B cell (primary cell): ENCODE measurements around the gene E2F3. TPM values are rescaled to one million over a fixed set of nuclear protein-coding genes. Genes with fewer than 3 reads are reported as not detected.

ENCODE experiments used
- ATAC-seq: fragments of 200-7000 bp; cut with Tn5 transposase; one replicate; pipeline ENCODE4 v1.10.0; 2021; ENCODE audit warnings: low read depth, mild to moderate bottlenecking, moderate number of reproducible peaks, moderate library complexity
- CTCF ChIA-PET: fragments of 350-600 bp; sonication (Branson Sonifier 250); formaldehyde crosslinking; loops from one replicate; lab custom pipeline; 2021; ENCODE audit warnings: antibody characterized with exemption, inconsistent platforms; lab: Charles Lee
- POLR2A ChIA-PET: fragments of 350-600 bp; sonication (Branson Sonifier 250); formaldehyde crosslinking; loops from one replicate; lab custom pipeline; 2021; ENCODE audit warnings: antibody characterized with exemption; lab: Charles Lee
- DNase-seq: peaks from one replicate; pipeline ENCODE4 v3.0.0; 2013
- H2AFZ ChIP-seq: 2 replicates; pipeline ENCODE4 v1.6.1; 2012; ENCODE audit warnings: mild to moderate bottlenecking, low read depth, low read length; ENCODE audit not compliant: insufficient read depth, poor library complexity, severe bottlenecking
- H3K27ac ChIP-seq, 2 donors: 1 replicate in 1 of 2; 2 replicates in 1 of 2; pipeline ENCODE4 v1.5.1; 2012 to 2013; ENCODE audit warnings: low read length in 2 of 2, mild to moderate bottlenecking in 2 of 2, moderate library complexity in 1 of 2
- H3K27me3 ChIP-seq, 4 experiments: fragments of 200-600 bp in 1 of 4; sonication (generic) in 1 of 4; replicated peaks in 1 of 4; 1 replicate in 2 of 4; 2 replicates in 2 of 4; pipeline versions ENCODE4 v1.6.1 to v1.7.0; 2013 to 2016; ENCODE audit warnings: low read length in 3 of 4, mild to moderate bottlenecking in 2 of 4, mixed read lengths in 1 of 4, moderate library complexity in 1 of 4; ENCODE audit not compliant: insufficient read depth in 4 of 4, control insufficient read depth in 3 of 4; ENCODE audit errors: control extremely low read depth in 1 of 4
- H3K36me3 ChIP-seq, 2 experiments: replicated peaks in 1 of 2; 1 replicate in 1 of 2; 2 replicates in 1 of 2; pipeline versions ENCODE4 v1.6.1 to v1.7.1; 2013; ENCODE audit warnings: low read length in 1 of 2; ENCODE audit not compliant: insufficient read depth in 2 of 2, control insufficient read depth in 1 of 2; ENCODE audit errors: control extremely low read depth in 1 of 2, extremely low read depth in 1 of 2
- H3K4me1 ChIP-seq, 2 donors: fragments of 200-600 bp in 1 of 2; sonication (generic) in 1 of 2; 1 replicate in 1 of 2; 2 replicates in 1 of 2; pipeline versions ENCODE4 v1.5.1 to v1.6.1; 2013 to 2017; ENCODE audit warnings: low read length in 2 of 2; ENCODE audit not compliant: control insufficient read depth in 2 of 2, insufficient read depth in 2 of 2
- H3K4me2 ChIP-seq: replicated peaks from 2 replicates; pipeline ENCODE3; 2012; ENCODE audit warnings: mild to moderate bottlenecking, low read depth, low read length; ENCODE audit not compliant: poor library complexity, severe bottlenecking
- H3K4me3 ChIP-seq, 5 experiments: fragments of 200-600 bp in 1 of 5; sonication (generic) in 1 of 5; 1 replicate in 3 of 5; 2 replicates in 2 of 5; pipeline versions ENCODE4 v1.5.1 to v1.7.0; 2011 to 2016; ENCODE audit warnings: low read length in 4 of 5, mild to moderate bottlenecking in 4 of 5, low read depth in 2 of 5, control low read depth in 1 of 5, moderate library complexity in 1 of 5; ENCODE audit not compliant: insufficient read depth in 1 of 5; ENCODE audit errors: control extremely low read depth in 1 of 5, extremely low read depth in 1 of 5
- H3K79me2 ChIP-seq: fragments of 200-600 bp; sonication (generic); one replicate; pipeline ENCODE4 v1.6.0; 2016; ENCODE audit warnings: low read length; ENCODE audit not compliant: control insufficient read depth, insufficient read depth
- H3K9ac ChIP-seq: fragments of 200-600 bp; sonication (generic); 2 replicates; pipeline ENCODE4 v1.6.1; 2017; ENCODE audit warnings: mild to moderate bottlenecking, low read length, moderate library complexity
- H3K9me3 ChIP-seq, 3 donors: one replicate each; pipeline versions ENCODE4 v1.6.1 to v1.7.1; 2013; ENCODE audit warnings: low read length in 2 of 3; ENCODE audit not compliant: control insufficient read depth in 2 of 3, insufficient read depth in 1 of 3; ENCODE audit errors: control extremely low read depth in 1 of 3
- H4K20me1 ChIP-seq: 2 replicates; pipeline ENCODE4 v1.6.0; 2012; ENCODE audit warnings: mild to moderate bottlenecking, low read length; ENCODE audit not compliant: insufficient read depth, control insufficient read depth, poor library complexity, severe bottlenecking
- H3K27ac Mint-ChIP-seq: one replicate; pipeline ENCODE4 v1.8.0; 2021; ENCODE audit warnings: mixed read lengths
- H3K27me3 Mint-ChIP-seq: one replicate; pipeline ENCODE4 v1.8.0; 2021; ENCODE audit warnings: mixed read lengths
- H3K4me1 Mint-ChIP-seq: one replicate; pipeline ENCODE4 v1.8.0; 2021; ENCODE audit warnings: mixed read lengths
- H3K4me3 Mint-ChIP-seq: one replicate; pipeline ENCODE4 v1.8.0; 2021; ENCODE audit warnings: mixed read lengths
- H3K9me3 Mint-ChIP-seq: one replicate; pipeline ENCODE4 v1.8.0; 2022; ENCODE audit warnings: mixed read lengths; ENCODE audit not compliant: insufficient read depth
- EZH2 ChIP-seq: IDR thresholded peaks from 2 replicates; pipeline ENCODE4 v1.6.1; 2012; ENCODE audit warnings: borderline replicate concordance, low read depth, mild to moderate bottlenecking, moderate library complexity, low read length; ENCODE audit not compliant: insufficient read depth, poor library complexity, severe bottlenecking
- WGBS: methylation state at CpG from one replicate; pipeline ENCODE4 v1.1.5; 2013; ENCODE audit warnings: missing lambda C conversion rate; ENCODE audit not compliant: insufficient coverage; 5-methylcytosine and 5-hydroxymethylcytosine counted together
- intact Hi-C: fragments of 100-400 bp; cut with micrococcal nuclease; formaldehyde crosslinking; loops from one replicate; pipeline ENCODE4 v1.10.0; 2022
- polyA plus RNA-seq: library from polyadenylated mRNA; depleted of rRNA; stranded (reverse); fragments of >200 nt; gene quantifications from 2 replicates; pipeline ENCODE4 v1.2.3, GENCODE V29; 2012
- total RNA-seq, 2 donors: library from RNA; stranded (reverse); fragments of 120-200 nt in 1 of 2; gene quantifications; 1 replicate in 1 of 2; 2 replicates in 1 of 2; pipeline versions ENCODE4 v1.2.3 to v1.2.4, GENCODE V29; 2013 to 2022
- TF ChIP-seq, protein P1 (sequence below): fragments of 200-600 bp; IDR thresholded peaks from one replicate; pipeline ENCODE4 v1.8.0; 2022; ENCODE audit warnings: antibody characterized with exemption, mild to moderate bottlenecking

The E2F3 gene
- total and polyA plus RNA-seq, 2 donors (not counting 1 experiment from before 2014, with no cell fraction given): 2.2 to 8.3 TPM

DNA sequence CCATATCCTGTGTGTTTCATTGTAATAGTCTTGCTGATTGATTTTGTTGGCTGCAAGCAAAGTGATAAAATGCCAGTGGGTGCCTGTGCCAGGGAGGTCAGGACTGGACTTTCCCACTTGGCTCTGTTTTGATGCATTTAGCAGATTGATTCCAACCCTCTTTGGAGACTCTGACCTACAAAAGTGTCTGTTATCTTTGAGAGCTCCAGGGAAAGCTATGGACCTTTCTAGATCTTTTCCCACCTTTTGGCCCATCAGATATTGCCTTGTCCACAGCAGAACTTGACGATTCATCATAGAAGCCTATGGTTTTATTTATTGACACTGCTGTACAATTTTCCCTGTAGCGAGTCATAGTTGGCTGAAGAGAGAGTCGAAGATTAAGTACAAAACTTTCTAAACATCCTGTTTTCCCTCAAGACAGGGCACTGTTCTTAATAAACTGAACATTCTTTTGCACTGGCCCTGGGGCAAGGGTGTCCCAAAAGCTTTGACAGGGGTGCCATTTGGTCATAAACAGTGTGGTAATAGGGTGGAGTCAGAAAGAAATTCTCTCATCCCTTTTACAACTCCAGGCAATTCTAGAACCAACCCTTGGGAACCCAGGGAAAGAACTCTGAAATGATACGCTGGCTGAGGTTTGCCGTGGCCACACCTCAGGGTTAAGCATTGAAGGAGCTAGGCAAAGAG, 53.7 kb downstream of the E2F3 start:
- intact Hi-C loops: no loop called here

More for the DNA sequence above, 53.7 kb downstream of the E2F3 start:
- WGBS: no CpG with 5 or more reads among the region's 5 CpGs
- H2AFZ ChIP-seq: no peak overlapping the region
- Mint-ChIP-seq H3K4me1 (peaks cover 7% of the 10 kb centered on the region), H3K4me3 (no peak overlapping the region), H3K9me3 (no peaks in the 10 kb centered on the region), H3K27me3 (no peaks in the 10 kb centered on the region), H3K27ac (no peak overlapping the region)
- no peaks in the 10 kb centered on the region for H3K4me1 ChIP-seq
- ATAC-seq (no peak), DNase-seq (no peak)
- H3K4me2 ChIP-seq: no peak overlapping the region
- H3K27me3 ChIP-seq: no peaks in the 10 kb centered on the region
- peaks cover 54% of the 10 kb centered on the region for H3K79me2 ChIP-seq
- H3K9ac ChIP-seq: no peak overlapping the region
- CTCF ChIA-PET: no interaction called here
- no peak overlapping the region for H3K4me3 ChIP-seq
- no peak for TF ChIP-seq EZH2
- TF ChIP-seq, protein P1, sequence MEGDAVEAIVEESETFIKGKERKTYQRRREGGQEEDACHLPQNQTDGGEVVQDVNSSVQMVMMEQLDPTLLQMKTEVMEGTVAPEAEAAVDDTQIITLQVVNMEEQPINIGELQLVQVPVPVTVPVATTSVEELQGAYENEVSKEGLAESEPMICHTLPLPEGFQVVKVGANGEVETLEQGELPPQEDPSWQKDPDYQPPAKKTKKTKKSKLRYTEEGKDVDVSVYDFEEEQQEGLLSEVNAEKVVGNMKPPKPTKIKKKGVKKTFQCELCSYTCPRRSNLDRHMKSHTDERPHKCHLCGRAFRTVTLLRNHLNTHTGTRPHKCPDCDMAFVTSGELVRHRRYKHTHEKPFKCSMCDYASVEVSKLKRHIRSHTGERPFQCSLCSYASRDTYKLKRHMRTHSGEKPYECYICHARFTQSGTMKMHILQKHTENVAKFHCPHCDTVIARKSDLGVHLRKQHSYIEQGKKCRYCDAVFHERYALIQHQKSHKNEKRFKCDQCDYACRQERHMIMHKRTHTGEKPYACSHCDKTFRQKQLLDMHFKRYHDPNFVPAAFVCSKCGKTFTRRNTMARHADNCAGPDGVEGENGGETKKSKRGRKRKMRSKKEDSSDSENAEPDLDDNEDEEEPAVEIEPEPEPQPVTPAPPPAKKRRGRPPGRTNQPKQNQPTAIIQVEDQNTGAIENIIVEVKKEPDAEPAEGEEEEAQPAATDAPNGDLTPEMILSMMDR: no peak
- POLR2A ChIA-PET: no interaction called here
- H3K9me3 ChIP-seq: no peaks in the 10 kb centered on the region
- H4K20me1 ChIP-seq: no peaks in the 10 kb centered on the region
- no peak overlapping the region for H3K27ac ChIP-seq
- no peaks in the 10 kb centered on the region for H3K36me3 ChIP-seq
